ENCODE measurements around the gene ROBO1.

The ROBO1 gene

GRCh38 chr3:78822726-78823125, 945.1 kb downstream of the ROBO1 start:
- no peak for TF ChIP-seq CTCF (conservative IDR thresholded peaks at IDR 0.05; ENCODE audit: low read depth, low read length)

GRCh38 chr3:78820542-78820941, 947.3 kb downstream of the ROBO1 start:
- H3K4me3 ChIP-seq (ENCODE audit: low read depth, low read length), result no peak overlapping the region
- TF ChIP-seq CTCF (conservative IDR thresholded peaks at IDR 0.05; ENCODE audit: low read depth, low read length), result no peak
- peak; percentile 20 for DNase-seq (ENCODE audit: low read depth)

More at GRCh38 chr3:78822726-78823125, 945.1 kb downstream of the ROBO1 start:
- no peak overlapping the region for H3K4me3 ChIP-seq (ENCODE audit: low read depth, low read length)
- no peak for DNase-seq (ENCODE audit: low read depth)

GRCh38 chr3:78818161-78818985, 949.4 kb downstream of the ROBO1 start:
- no peak for TF ChIP-seq CTCF (conservative IDR thresholded peaks at IDR 0.05; ENCODE audit: low read depth, low read length)
- no peak for DNase-seq (ENCODE audit: low read depth)
- no peak overlapping the region for H3K4me3 ChIP-seq (ENCODE audit: low read depth, low read length)

GRCh38 chr3:78814893-78815562, 952.8 kb downstream of the ROBO1 start:
- H3K4me3 ChIP-seq (ENCODE audit: low read depth, low read length), result no peak overlapping the region
- DNase-seq (ENCODE audit: low read depth), result no peak
- TF ChIP-seq CTCF (conservative IDR thresholded peaks at IDR 0.05; ENCODE audit: low read depth, low read length), result no peak

GRCh38 chr3:78812166-78812565, 955.6 kb downstream of the ROBO1 start:
- TF ChIP-seq CTCF (conservative IDR thresholded peaks at IDR 0.05; ENCODE audit: low read depth, low read length), result no peak
- no peak overlapping the region for H3K4me3 ChIP-seq (ENCODE audit: low read depth, low read length)

GRCh38 chr3:78809966-78810365, 957.8 kb downstream of the ROBO1 start:
- no peak overlapping the region for H3K4me3 ChIP-seq (ENCODE audit: low read depth, low read length)
- no peak for TF ChIP-seq CTCF (conservative IDR thresholded peaks at IDR 0.05; ENCODE audit: low read depth, low read length)
- no peak for DNase-seq (ENCODE audit: low read depth)

More at GRCh38 chr3:78812166-78812565, 955.6 kb downstream of the ROBO1 start:
- DNase-seq (ENCODE audit: low read depth), result no peak
